GM12874 (cell line): ENCODE measurements around the gene PM20D1.

Source experiments
- TF ChIP-seq, protein P1 (sequence below): IDR thresholded peaks from 2 replicates; pipeline ENCODE4 v1.5.1; 2011; ENCODE audit warnings: low read depth, mild to moderate bottlenecking, control low read depth, low read length, moderate library complexity; ENCODE audit not compliant: insufficient read depth

Gene PM20D1

DNA sequence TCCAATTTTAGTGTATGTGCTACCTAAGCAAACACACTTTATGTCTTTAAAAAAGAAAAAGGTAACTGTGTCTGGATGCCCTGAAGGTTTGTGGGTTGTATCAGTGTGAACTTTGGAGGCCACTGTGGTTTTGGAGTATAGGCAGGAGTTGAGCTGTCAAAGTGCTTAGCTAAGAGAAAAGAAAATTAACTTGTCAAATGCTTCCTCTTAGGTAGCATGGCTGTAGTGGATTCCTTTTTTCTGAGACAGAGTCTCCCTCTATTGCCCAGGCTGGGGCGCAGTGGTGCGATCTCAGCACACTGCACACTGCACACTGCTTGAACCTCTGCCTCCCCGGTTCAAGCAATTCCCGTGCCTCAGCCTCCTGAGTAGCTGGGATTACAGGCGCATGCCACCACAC, 25.8 kb downstream of the PM20D1 start:
- TF ChIP-seq, protein P1, sequence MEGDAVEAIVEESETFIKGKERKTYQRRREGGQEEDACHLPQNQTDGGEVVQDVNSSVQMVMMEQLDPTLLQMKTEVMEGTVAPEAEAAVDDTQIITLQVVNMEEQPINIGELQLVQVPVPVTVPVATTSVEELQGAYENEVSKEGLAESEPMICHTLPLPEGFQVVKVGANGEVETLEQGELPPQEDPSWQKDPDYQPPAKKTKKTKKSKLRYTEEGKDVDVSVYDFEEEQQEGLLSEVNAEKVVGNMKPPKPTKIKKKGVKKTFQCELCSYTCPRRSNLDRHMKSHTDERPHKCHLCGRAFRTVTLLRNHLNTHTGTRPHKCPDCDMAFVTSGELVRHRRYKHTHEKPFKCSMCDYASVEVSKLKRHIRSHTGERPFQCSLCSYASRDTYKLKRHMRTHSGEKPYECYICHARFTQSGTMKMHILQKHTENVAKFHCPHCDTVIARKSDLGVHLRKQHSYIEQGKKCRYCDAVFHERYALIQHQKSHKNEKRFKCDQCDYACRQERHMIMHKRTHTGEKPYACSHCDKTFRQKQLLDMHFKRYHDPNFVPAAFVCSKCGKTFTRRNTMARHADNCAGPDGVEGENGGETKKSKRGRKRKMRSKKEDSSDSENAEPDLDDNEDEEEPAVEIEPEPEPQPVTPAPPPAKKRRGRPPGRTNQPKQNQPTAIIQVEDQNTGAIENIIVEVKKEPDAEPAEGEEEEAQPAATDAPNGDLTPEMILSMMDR, result no peak

- TF ChIP-seq, protein P1, result no peak
Observed at GRCh38 chr1:205822397-205822796, 27.5 kb downstream of the PM20D1 start.

DNA sequence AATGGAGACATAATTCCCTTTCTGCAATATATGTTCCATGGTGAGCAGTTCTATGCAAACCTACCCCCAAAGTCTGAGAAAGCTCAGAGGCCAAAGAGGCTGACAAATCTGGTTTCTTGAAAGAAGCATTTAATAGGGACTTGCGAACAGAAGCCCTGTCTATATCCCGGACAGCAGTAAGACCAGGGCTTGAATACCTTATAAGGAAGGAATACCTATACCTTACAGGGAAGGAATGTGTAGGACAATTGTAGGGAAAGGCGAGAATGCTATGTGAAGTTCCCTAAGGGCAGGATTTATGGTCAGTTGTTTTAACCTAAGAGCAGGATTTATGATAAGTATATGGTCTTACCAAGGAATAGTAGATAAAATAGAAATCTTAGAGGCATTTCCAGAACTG, 31.9 kb downstream of the PM20D1 start:
- TF ChIP-seq, protein P1, result no peak

DNA sequence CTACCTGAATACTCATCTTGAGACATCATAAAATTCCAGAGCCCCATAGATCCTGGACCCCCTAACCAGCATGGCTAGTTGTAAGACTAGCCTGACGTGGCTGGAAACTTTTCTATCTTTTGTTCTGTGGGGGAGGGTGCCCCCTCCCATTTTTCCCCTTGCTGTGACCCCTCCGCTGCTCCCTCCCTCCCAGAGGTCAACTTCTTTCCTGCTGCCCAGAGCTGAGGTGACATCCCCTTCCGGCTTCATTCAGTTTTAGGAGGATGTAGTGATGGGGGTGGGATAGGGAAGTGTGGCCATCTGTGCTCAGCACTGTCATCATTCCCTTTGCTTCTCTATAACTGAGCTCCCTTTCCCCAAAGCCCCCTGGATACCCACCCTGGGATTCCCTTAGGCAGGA, 32.6 kb downstream of the PM20D1 start:
- TF ChIP-seq, protein P1, result no peak

DNA sequence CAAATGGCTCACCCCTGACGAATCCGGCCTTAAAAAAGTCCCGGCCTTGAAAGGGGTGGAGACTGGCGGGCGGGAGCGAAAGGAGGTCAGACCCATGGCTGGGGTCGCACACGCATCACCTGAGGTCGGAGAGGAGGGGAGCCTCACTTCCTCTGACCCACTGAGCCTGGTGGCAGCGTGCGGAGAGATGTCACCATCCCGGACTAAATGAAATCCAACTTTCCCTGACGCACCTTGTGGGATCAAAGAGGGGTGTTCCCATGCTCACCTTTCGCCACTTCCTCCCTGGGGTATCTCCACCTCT, 36.2 kb downstream of the PM20D1 start:
- TF ChIP-seq, protein P1, result no peak

GRCh38 chr1:205812878-205813754, 36.8 kb downstream of the PM20D1 start, which contains the start of gene SLC41A1:
Gene SLC41A1, minus strand, starts transcription at chr1:205813198. Its CDS starts 2,757 bp downstream, at chr1:205810441.
- TF ChIP-seq, protein P1, result no peak

DNA sequence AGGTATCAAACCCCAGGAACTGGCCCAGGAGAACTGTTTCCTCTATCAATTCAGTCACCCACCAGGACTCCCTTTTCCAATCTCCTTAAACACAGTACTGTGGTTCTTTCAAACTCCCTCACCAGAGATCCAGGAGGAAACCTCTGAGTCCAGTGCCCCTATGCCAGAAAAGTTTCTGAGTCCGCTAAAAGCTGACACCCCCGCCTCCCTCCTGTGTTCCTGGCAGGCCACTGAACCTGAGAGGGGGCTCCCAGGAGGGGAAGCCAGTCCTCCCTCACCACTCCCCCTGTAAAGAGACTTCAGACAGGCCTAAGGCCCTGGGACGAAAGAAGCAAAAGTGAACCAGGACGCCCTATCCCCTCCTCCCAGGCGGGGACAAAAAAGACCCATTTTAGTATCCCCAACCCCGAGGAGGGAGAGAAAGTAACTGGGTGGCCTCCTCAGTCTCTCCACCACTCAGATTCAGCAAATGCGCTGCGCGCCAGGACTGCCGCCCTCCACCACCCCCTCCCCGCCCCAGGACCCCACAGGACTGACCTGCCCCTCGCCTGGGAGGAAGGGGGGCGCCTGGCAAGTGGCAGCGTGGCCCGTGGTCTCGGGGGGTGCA, 37.6 kb downstream of the PM20D1 start:
- TF ChIP-seq, protein P1, result no peak
